ENCODE results near the gene PSME3.

- no peak for TF ChIP-seq TAF1 (IDR thresholded peaks at IDR 0.05; ENCODE audit: low read depth)
- no peak for TF ChIP-seq EP300 (IDR thresholded peaks at IDR 0.05; ENCODE audit: borderline replicate concordance)
- TF ChIP-seq TCF12 (IDR thresholded peaks at IDR 0.05; ENCODE audit: low read depth), result no peak
- TF ChIP-seq REST (IDR thresholded peaks at IDR 0.05; ENCODE audit: low read depth), result no peak
- no peak for TF ChIP-seq CREB1 (IDR thresholded peaks at IDR 0.05; ENCODE audit: low read depth)
Measured at GRCh38 chr17:42853597-42853967, 20.4 kb downstream of the PSME3 start.
